ENCODE measurements around the gene WT1. TPM values are rescaled to one million over a fixed set of nuclear protein-coding genes. Genes with fewer than 3 reads are reported as not detected.

Gene WT1
- total RNA-seq, 4 donors from 2014 or later, result 0.52 to 2.7 (median 1.6) TPM; not detected in 1

- Histone ChIP-seq H3K9me3 (no peaks in the 10 kb centered on the region), H3K27ac (no peak overlapping the region), H3K4me3 (no peak overlapping the region), H3K36me3 (no peaks in the 10 kb centered on the region), H3K27me3 (no peaks in the 10 kb centered on the region), H3K4me1 (no peaks in the 10 kb centered on the region)
- TF ChIP-seq POLR2AphosphoS5 (IDR thresholded peaks at IDR 0.05) (no peak), EP300 (IDR thresholded peaks at IDR 0.05) (no peak), POLR2A (IDR thresholded peaks at IDR 0.05) (no peak)
- TF ChIP-seq, protein P1, sequence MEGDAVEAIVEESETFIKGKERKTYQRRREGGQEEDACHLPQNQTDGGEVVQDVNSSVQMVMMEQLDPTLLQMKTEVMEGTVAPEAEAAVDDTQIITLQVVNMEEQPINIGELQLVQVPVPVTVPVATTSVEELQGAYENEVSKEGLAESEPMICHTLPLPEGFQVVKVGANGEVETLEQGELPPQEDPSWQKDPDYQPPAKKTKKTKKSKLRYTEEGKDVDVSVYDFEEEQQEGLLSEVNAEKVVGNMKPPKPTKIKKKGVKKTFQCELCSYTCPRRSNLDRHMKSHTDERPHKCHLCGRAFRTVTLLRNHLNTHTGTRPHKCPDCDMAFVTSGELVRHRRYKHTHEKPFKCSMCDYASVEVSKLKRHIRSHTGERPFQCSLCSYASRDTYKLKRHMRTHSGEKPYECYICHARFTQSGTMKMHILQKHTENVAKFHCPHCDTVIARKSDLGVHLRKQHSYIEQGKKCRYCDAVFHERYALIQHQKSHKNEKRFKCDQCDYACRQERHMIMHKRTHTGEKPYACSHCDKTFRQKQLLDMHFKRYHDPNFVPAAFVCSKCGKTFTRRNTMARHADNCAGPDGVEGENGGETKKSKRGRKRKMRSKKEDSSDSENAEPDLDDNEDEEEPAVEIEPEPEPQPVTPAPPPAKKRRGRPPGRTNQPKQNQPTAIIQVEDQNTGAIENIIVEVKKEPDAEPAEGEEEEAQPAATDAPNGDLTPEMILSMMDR (IDR thresholded peaks at IDR 0.05), result no peak
- ATAC-seq, result no peak
- WGBS, 2 donors (ENCODE audit: low coverage in 1 of 2), result 81 to 87% methylated on average over 3 of the region's 3 CpGs
Measured at GRCh38 chr11:32343325-32344008, 91.9 kb downstream of the WT1 start.

- H3K27me3 ChIP-seq, result peaks cover 4% of the 10 kb centered on the region
- no peaks in the 10 kb centered on the region for H3K36me3 ChIP-seq
- no peak overlapping the region for H3K4me3 ChIP-seq
- TF ChIP-seq POLR2AphosphoS5 (IDR thresholded peaks at IDR 0.05), result no peak
- no peak for TF ChIP-seq EP300 (IDR thresholded peaks at IDR 0.05)
- TF ChIP-seq, protein P1 (IDR thresholded peaks at IDR 0.05), result no peak
- TF ChIP-seq POLR2A (IDR thresholded peaks at IDR 0.05), result no peak
- WGBS, 2 donors (ENCODE audit: low coverage in 1 of 2), result 40 to 59% methylated on average over 10 of the region's 10 CpGs
- ATAC-seq, result no peak
- no peaks in the 10 kb centered on the region for H3K4me1 ChIP-seq
- no peak overlapping the region for H3K27ac ChIP-seq
- H3K9me3 ChIP-seq, result no peaks in the 10 kb centered on the region
Measured at GRCh38 chr11:32341620-32342613, 93.4 kb downstream of the WT1 start.

DNA sequence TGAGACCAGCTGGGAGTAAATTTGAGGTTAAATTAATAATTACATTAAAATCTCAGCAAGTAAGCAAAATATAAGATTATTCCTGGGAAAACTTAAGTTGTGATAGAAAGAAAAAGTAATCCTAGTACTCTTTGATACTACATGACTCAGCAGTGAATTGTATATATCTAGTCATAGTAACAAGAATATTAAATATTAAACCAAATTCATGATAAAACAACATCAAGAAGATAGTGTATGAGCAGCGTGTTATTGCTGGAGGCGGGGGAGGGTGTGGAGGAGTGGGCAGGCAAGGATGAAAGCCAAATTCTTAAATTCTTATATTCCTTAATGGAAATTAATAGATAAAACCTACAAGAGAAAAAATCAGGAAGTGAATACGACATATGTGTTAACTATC is 95.2 kb downstream of the WT1 start:
- Histone ChIP-seq H3K27me3 (peaks cover 4% of the 10 kb centered on the region), H3K9me3 (no peaks in the 10 kb centered on the region), H3K4me3 (no peak overlapping the region), H3K36me3 (no peaks in the 10 kb centered on the region), H3K27ac (no peak overlapping the region), H3K4me1 (no peaks in the 10 kb centered on the region)
- whole genome bisulfite sequencing, 2 donors (ENCODE audit: low coverage in 1 of 2), result 71 to 75% methylated on average over 1 to 3 of the region's 3 CpGs
- no peak for ATAC-seq
- TF ChIP-seq POLR2A (IDR thresholded peaks at IDR 0.05), result no peak
- no peak for TF ChIP-seq EP300 (IDR thresholded peaks at IDR 0.05)
- TF ChIP-seq, protein P1 (IDR thresholded peaks at IDR 0.05), result no peak
- TF ChIP-seq POLR2AphosphoS5 (IDR thresholded peaks at IDR 0.05), result no peak

Small RNAs within 50 kb of the gene (small RNA-seq; reads per million reads assigned to genes)
- 0 reads per million in 4 donors for gene RF02204
- gene RF02205, result 0 reads per million in 4 donors

Other genes with a start within 250 kb of the WT1 start
- gene EIF3M, start 148.3 kb upstream of the WT1 start, total RNA-seq, result 100 to 1,000 TPM; 302 to 431 (median 403) TPM

All from gastroesophageal sphincter (tissue), 4 donors.